ENCODE measurements around the gene KLKB1. TPM values are rescaled to one million over a fixed set of nuclear protein-coding genes. Genes with fewer than 3 reads are reported as not detected.
"Not testable (repeated sequence)": the region's sequence is repeated elsewhere in the genome, so short reads cannot be mapped to it uniquely, and the experiment has no call there.

KLKB1 gene
- polyA plus RNA-seq, 1 of the 3 experiments (the other 2 are of a cell fraction) = 0.12 TPM

DNA sequence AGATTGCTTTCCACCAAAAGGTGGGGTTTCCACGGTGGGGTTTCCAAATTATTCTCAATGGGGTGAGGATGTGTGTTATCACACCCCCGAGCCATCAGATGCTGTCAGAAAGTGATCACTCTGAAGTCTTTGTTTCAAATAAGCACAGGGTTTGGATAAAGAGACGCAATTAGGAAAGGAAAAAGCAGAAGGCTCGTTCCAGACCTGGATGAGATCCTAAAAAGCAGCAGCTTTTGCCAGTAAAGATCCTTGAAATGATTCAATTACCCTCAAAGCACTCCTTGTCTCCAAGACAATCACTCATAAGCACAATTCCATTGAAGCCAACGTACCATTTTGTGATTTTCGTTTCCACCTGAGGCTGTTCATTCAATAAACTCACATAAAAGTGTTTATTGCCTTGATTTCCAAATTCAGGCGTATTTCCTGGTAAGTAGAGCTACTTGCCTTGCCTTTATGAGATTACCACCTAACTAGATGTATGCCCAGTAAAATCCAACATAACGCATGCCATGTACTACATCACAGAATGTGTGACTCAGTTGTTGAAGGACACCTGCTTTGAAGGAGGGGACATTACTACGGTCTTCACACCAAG is 43.9 kb downstream of the KLKB1 start (continued):
- no peak for TF ChIP-seq POLR2AphosphoS5 (IDR thresholded peaks at IDR 0.05; ENCODE audit: low read depth, low read length)

- H4K20me1 ChIP-seq (ENCODE audit: insufficient read depth) = no peaks in the 10 kb centered on the region
- no peak overlapping the region for H3K4me2 ChIP-seq
- ChIA-PET CTCF (no interaction called here), POLR2A (no interaction called here)
- no peak overlapping the region for H3K9ac ChIP-seq
- no peaks in the 10 kb centered on the region for H3K4me1 ChIP-seq (ENCODE audit: control insufficient read depth in 1 of 2, insufficient read depth in 2 of 2, low read depth in 1 of 2, low read length in 1 of 2)
- no peak overlapping the region for H3K4me3 ChIP-seq (ENCODE audit: low read depth in 2 of 2, low read length in 1 of 2)
- WGBS (ENCODE audit: low lambda C conversion rate) = 51% methylated on average over 4 of the region's 4 CpGs
- no peak for TF ChIP-seq FOXM1 (IDR thresholded peaks at IDR 0.05; ENCODE audit: low read depth)
- TF ChIP-seq YY1 (IDR thresholded peaks at IDR 0.05; ENCODE audit: low read depth) = no peak
- no peak for TF ChIP-seq SMC3 (IDR thresholded peaks at IDR 0.05; ENCODE audit: low read depth, low read length)
- TF ChIP-seq MAX (IDR thresholded peaks at IDR 0.05; ENCODE audit: low read depth) = no peak
- no peak for TF ChIP-seq EP300 (IDR thresholded peaks at IDR 0.05; ENCODE audit: borderline replicate concordance in 1 of 2, low read depth in 1 of 2, low read length in 1 of 2)
- TF ChIP-seq, protein P1, sequence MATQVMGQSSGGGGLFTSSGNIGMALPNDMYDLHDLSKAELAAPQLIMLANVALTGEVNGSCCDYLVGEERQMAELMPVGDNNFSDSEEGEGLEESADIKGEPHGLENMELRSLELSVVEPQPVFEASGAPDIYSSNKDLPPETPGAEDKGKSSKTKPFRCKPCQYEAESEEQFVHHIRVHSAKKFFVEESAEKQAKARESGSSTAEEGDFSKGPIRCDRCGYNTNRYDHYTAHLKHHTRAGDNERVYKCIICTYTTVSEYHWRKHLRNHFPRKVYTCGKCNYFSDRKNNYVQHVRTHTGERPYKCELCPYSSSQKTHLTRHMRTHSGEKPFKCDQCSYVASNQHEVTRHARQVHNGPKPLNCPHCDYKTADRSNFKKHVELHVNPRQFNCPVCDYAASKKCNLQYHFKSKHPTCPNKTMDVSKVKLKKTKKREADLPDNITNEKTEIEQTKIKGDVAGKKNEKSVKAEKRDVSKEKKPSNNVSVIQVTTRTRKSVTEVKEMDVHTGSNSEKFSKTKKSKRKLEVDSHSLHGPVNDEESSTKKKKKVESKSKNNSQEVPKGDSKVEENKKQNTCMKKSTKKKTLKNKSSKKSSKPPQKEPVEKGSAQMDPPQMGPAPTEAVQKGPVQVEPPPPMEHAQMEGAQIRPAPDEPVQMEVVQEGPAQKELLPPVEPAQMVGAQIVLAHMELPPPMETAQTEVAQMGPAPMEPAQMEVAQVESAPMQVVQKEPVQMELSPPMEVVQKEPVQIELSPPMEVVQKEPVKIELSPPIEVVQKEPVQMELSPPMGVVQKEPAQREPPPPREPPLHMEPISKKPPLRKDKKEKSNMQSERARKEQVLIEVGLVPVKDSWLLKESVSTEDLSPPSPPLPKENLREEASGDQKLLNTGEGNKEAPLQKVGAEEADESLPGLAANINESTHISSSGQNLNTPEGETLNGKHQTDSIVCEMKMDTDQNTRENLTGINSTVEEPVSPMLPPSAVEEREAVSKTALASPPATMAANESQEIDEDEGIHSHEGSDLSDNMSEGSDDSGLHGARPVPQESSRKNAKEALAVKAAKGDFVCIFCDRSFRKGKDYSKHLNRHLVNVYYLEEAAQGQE (IDR thresholded peaks at IDR 0.05; ENCODE audit: low read depth, low read length) = no peak
- TF ChIP-seq EZH2phosphoT487 (IDR thresholded peaks at IDR 0.05; ENCODE audit: borderline replicate concordance, low read depth) = no peak
- TF ChIP-seq GATA2 (CRISPR knock-in tag; IDR thresholded peaks at IDR 0.05) = no peak
- TF ChIP-seq CHD2 (IDR thresholded peaks at IDR 0.05; ENCODE audit: low read length, partially characterized antibody) = no peak
- no peak for TF ChIP-seq GABPA (IDR thresholded peaks at IDR 0.05; ENCODE audit: low read depth)
- no peak for TF ChIP-seq SIN3A (IDR thresholded peaks at IDR 0.05; ENCODE audit: borderline replicate concordance, low read depth, low read length)
- no peak for TF ChIP-seq POLR2AphosphoS5 (IDR thresholded peaks at IDR 0.05; ENCODE audit: low read depth, low read length)
- TF ChIP-seq ELF1 (IDR thresholded peaks at IDR 0.05) = no peak
- TF ChIP-seq RFX5 (IDR thresholded peaks at IDR 0.05; ENCODE audit: low read length) = no peak
- H3K79me2 ChIP-seq (ENCODE audit: insufficient read depth) = no peaks in the 10 kb centered on the region
- H3K27ac ChIP-seq (ENCODE audit: low read depth in 2 of 2, low read length in 1 of 2) = no peak overlapping the region
- H3F3A ChIP-seq (replicated peaks; ENCODE audit: insufficient read depth) = no peaks in the 10 kb centered on the region
- no peak for DNase-seq
- H3K9me2 ChIP-seq = no peaks in the 10 kb centered on the region
- no peak overlapping the region for H2AFZ ChIP-seq (ENCODE audit: low read depth)
- no peaks in the 10 kb centered on the region for H3K9me3 ChIP-seq
- H3K36me3 ChIP-seq (replicated peaks in 1 of 2; ENCODE audit: control insufficient read depth in 1 of 2, insufficient read depth in 2 of 2, low read length in 1 of 2) = no peaks in the 10 kb centered on the region
- H3K27me3 ChIP-seq (ENCODE audit: insufficient read depth) = 0 out of 2 replicates have a peak, but pooled peaks cover 5% of the 10 kb centered on the region
Measured at GRCh38 chr4:186272699-186273391, 45.5 kb downstream of the KLKB1 start.

DNA sequence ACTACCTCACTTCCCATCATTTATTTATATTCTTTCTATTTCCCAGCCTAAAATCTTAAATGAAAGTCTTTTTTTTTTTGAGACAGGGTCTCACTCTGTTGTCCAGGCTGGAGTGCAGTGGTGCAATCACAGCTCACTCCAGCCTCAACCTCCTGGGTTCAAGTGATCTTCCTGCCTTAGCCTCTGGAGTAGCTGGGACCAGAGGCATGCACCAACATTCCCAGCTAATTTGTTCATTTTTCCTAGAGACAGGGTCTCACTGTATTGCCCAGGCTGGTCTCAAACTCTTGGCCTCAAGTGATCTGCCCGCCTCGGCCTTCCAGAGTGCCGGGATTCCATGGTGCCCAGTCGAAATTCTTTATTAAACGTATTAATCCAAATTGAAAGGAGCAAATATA is 46.1 kb downstream of the KLKB1 start:
- H3K4me3 ChIP-seq (ENCODE audit: low read depth in 2 of 2, low read length in 1 of 2); CTCF ChIA-PET; H3K27ac ChIP-seq (ENCODE audit: low read depth in 2 of 2, low read length in 1 of 2); H3K4me1 ChIP-seq (ENCODE audit: control insufficient read depth in 1 of 2, insufficient read depth in 2 of 2, low read depth in 1 of 2, low read length in 1 of 2); H2AFZ ChIP-seq (ENCODE audit: low read depth); DNase-seq; H3K79me2 ChIP-seq (ENCODE audit: insufficient read depth); H3F3A ChIP-seq (replicated peaks; ENCODE audit: insufficient read depth); POLR2A ChIA-PET; H3K9me2 ChIP-seq; H3K9me3 ChIP-seq; H4K20me1 ChIP-seq (ENCODE audit: insufficient read depth); H3K27me3 ChIP-seq (ENCODE audit: insufficient read depth); H3K36me3 ChIP-seq (replicated peaks in 1 of 2; ENCODE audit: control insufficient read depth in 1 of 2, insufficient read depth in 2 of 2, low read length in 1 of 2); H3K4me2 ChIP-seq; H3K9ac ChIP-seq: not testable (repeated sequence)
- 35% methylated on average over 5 of the region's 5 CpGs for WGBS (ENCODE audit: low lambda C conversion rate)

Measured in SK-N-SH (cell line).